ENCODE measurements around the gene TIPARP.

- no peak for TF ChIP-seq CTCF (IDR thresholded peaks at IDR 0.05)
- no peak for TF ChIP-seq POLR2AphosphoS5 (IDR thresholded peaks at IDR 0.05)
- no peak for TF ChIP-seq EP300 (IDR thresholded peaks at IDR 0.05)
Measured at GRCh38 chr3:156637480-156638022, 36.8 kb upstream of the TIPARP start.

All from esophagus muscularis mucosa (tissue), 4 donors.